Measurements from ENCODE around the gene DUSP21. TPM values are rescaled to one million over a fixed set of nuclear protein-coding genes. Genes with fewer than 3 reads are reported as not detected.

The DUSP21 gene
- polyA plus RNA-seq, 1 donor from 2014 or later: not detected

GRCh38 chrX:44876767-44877166, 32.9 kb downstream of the DUSP21 start:
- H3K36me3 ChIP-seq (ENCODE audit: insufficient read depth, low read length): no peaks in the 10 kb centered on the region
- H3K9ac ChIP-seq (ENCODE audit: low read length): no peak overlapping the region
- H2AFZ ChIP-seq (ENCODE audit: low read depth, low read length): no peak overlapping the region
- TF ChIP-seq, protein P1, sequence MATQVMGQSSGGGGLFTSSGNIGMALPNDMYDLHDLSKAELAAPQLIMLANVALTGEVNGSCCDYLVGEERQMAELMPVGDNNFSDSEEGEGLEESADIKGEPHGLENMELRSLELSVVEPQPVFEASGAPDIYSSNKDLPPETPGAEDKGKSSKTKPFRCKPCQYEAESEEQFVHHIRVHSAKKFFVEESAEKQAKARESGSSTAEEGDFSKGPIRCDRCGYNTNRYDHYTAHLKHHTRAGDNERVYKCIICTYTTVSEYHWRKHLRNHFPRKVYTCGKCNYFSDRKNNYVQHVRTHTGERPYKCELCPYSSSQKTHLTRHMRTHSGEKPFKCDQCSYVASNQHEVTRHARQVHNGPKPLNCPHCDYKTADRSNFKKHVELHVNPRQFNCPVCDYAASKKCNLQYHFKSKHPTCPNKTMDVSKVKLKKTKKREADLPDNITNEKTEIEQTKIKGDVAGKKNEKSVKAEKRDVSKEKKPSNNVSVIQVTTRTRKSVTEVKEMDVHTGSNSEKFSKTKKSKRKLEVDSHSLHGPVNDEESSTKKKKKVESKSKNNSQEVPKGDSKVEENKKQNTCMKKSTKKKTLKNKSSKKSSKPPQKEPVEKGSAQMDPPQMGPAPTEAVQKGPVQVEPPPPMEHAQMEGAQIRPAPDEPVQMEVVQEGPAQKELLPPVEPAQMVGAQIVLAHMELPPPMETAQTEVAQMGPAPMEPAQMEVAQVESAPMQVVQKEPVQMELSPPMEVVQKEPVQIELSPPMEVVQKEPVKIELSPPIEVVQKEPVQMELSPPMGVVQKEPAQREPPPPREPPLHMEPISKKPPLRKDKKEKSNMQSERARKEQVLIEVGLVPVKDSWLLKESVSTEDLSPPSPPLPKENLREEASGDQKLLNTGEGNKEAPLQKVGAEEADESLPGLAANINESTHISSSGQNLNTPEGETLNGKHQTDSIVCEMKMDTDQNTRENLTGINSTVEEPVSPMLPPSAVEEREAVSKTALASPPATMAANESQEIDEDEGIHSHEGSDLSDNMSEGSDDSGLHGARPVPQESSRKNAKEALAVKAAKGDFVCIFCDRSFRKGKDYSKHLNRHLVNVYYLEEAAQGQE (IDR thresholded peaks at IDR 0.05; ENCODE audit: borderline replicate concordance): no peak
- TF ChIP-seq RAD21 (conservative IDR thresholded peaks at IDR 0.05) (no peak), EP300 (conservative IDR thresholded peaks at IDR 0.05; ENCODE audit: poor library complexity, severe bottlenecking) (no peak), TAF1 (IDR thresholded peaks at IDR 0.05; ENCODE audit: low read depth) (no peak), POLR2AphosphoS5 (IDR thresholded peaks at IDR 0.05) (no peak), EZH2 (IDR thresholded peaks at IDR 0.05; ENCODE audit: borderline replicate concordance, insufficient read depth, low read length, poor library complexity, severe bottlenecking) (no peak), SMC3 (conservative IDR thresholded peaks at IDR 0.05; ENCODE audit: poor library complexity) (no peak), MXI1 (conservative IDR thresholded peaks at IDR 0.05; ENCODE audit: poor library complexity, severe bottlenecking) (no peak)
- TF ChIP-seq, protein P2, sequence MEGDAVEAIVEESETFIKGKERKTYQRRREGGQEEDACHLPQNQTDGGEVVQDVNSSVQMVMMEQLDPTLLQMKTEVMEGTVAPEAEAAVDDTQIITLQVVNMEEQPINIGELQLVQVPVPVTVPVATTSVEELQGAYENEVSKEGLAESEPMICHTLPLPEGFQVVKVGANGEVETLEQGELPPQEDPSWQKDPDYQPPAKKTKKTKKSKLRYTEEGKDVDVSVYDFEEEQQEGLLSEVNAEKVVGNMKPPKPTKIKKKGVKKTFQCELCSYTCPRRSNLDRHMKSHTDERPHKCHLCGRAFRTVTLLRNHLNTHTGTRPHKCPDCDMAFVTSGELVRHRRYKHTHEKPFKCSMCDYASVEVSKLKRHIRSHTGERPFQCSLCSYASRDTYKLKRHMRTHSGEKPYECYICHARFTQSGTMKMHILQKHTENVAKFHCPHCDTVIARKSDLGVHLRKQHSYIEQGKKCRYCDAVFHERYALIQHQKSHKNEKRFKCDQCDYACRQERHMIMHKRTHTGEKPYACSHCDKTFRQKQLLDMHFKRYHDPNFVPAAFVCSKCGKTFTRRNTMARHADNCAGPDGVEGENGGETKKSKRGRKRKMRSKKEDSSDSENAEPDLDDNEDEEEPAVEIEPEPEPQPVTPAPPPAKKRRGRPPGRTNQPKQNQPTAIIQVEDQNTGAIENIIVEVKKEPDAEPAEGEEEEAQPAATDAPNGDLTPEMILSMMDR (IDR thresholded peaks at IDR 0.05; ENCODE audit: poor library complexity, severe bottlenecking): no peak
- H3K4me2 ChIP-seq (ENCODE audit: low read length): no peak overlapping the region
- H4K20me1 ChIP-seq (ENCODE audit: insufficient read depth): no peaks in the 10 kb centered on the region
- no peak overlapping the region for H3K27ac ChIP-seq (ENCODE audit: low read length)
- no peaks in the 10 kb centered on the region for H3K9me3 ChIP-seq (ENCODE audit: low read length)
- no peak overlapping the region for H3K4me3 ChIP-seq (ENCODE audit: low read length)
- H3K79me2 ChIP-seq (replicated peaks; ENCODE audit: insufficient read depth, low read length): peaks cover 58% of the 10 kb centered on the region
- H3K9me2 ChIP-seq (ENCODE audit: insufficient read depth, low read length): no peaks in the 10 kb centered on the region
- no peaks in the 10 kb centered on the region for H3K27me3 ChIP-seq (ENCODE audit: insufficient read depth, low read depth, low read length)
- no peaks in the 10 kb centered on the region for H3F3A ChIP-seq (ENCODE audit: insufficient read depth, low read length, poor library complexity, severe bottlenecking)

DNA sequence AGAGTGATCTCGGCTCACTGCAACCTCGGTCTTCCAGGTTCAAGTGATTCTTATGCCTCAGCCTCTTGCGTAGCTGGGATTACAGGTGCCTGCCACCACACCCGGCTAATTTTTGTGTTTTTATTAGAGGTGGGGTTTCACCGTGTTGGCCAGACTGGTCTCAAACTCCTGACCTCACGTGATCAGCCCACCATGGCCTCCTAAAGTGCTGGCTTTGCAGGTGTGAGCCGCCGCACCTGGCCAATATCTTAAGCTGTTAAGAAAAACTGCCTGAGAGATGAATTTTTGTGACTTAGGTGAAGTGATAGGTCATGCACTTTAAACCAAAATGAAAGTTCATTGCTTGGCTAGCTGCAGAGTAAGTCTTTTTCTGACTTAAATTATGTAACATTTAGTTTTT, 35.0 kb downstream of the DUSP21 start:
- no peak overlapping the region for H3K9ac ChIP-seq (ENCODE audit: low read length)
- H3K4me2 ChIP-seq (ENCODE audit: low read length): no peak overlapping the region
- H3K4me3 ChIP-seq (ENCODE audit: low read length): no peak overlapping the region
- no peaks in the 10 kb centered on the region for H3F3A ChIP-seq (ENCODE audit: insufficient read depth, low read length, poor library complexity, severe bottlenecking)
- H3K27me3 ChIP-seq (ENCODE audit: insufficient read depth, low read depth, low read length): no peaks in the 10 kb centered on the region
- no peaks in the 10 kb centered on the region for H3K36me3 ChIP-seq (ENCODE audit: insufficient read depth, low read length)
- H3K27ac ChIP-seq (ENCODE audit: low read length): no peak overlapping the region
- H4K20me1 ChIP-seq (ENCODE audit: insufficient read depth): no peaks in the 10 kb centered on the region
- H2AFZ ChIP-seq (ENCODE audit: low read depth, low read length): no peak overlapping the region
- TF ChIP-seq, protein P2 (IDR thresholded peaks at IDR 0.05; ENCODE audit: poor library complexity, severe bottlenecking): no peak
- no peak for TF ChIP-seq EP300 (conservative IDR thresholded peaks at IDR 0.05; ENCODE audit: poor library complexity, severe bottlenecking)
- no peak for TF ChIP-seq EZH2 (IDR thresholded peaks at IDR 0.05; ENCODE audit: borderline replicate concordance, insufficient read depth, low read length, poor library complexity, severe bottlenecking)
- TF ChIP-seq TAF1 (IDR thresholded peaks at IDR 0.05; ENCODE audit: low read depth): no peak
- TF ChIP-seq RAD21 (conservative IDR thresholded peaks at IDR 0.05): no peak
- TF ChIP-seq POLR2AphosphoS5 (IDR thresholded peaks at IDR 0.05): no peak
- TF ChIP-seq, protein P1 (IDR thresholded peaks at IDR 0.05; ENCODE audit: borderline replicate concordance): no peak
- no peak for TF ChIP-seq MXI1 (conservative IDR thresholded peaks at IDR 0.05; ENCODE audit: poor library complexity, severe bottlenecking)
- TF ChIP-seq SMC3 (conservative IDR thresholded peaks at IDR 0.05; ENCODE audit: poor library complexity): no peak
- no peaks in the 10 kb centered on the region for H3K9me2 ChIP-seq (ENCODE audit: insufficient read depth, low read length)
- H3K79me2 ChIP-seq (replicated peaks; ENCODE audit: insufficient read depth, low read length): peaks cover 58% of the 10 kb centered on the region
- H3K9me3 ChIP-seq (ENCODE audit: low read length): no peaks in the 10 kb centered on the region
